IPS-18a (cell line): ENCODE data around the gene FAM193A.
"Not testable (repeated sequence)": the region's sequence is repeated elsewhere in the genome, so short reads cannot be mapped to it uniquely, and the experiment has no call there.

Source experiments
- H3K27ac ChIP-seq: one replicate; pipeline ENCODE4 v1.5.1; 2013; ENCODE audit warnings: low read length
- H3K27me3 ChIP-seq: one replicate; pipeline ENCODE4 v1.6.1; 2013; ENCODE audit warnings: mild to moderate bottlenecking, low read length; ENCODE audit not compliant: control insufficient read depth, insufficient read depth
- H3K36me3 ChIP-seq: one replicate; pipeline ENCODE4 v1.6.1; 2013; ENCODE audit warnings: low read depth, low read length; ENCODE audit not compliant: control insufficient read depth
- H3K4me1 ChIP-seq: one replicate; pipeline ENCODE4 v1.6.1; 2013; ENCODE audit warnings: low read depth, low read length; ENCODE audit not compliant: control insufficient read depth
- H3K4me3 ChIP-seq: one replicate; pipeline ENCODE4 v1.5.1; 2013; ENCODE audit warnings: low read length
- H3K9ac ChIP-seq: one replicate; pipeline ENCODE4 v1.6.1; 2013; ENCODE audit warnings: mild to moderate bottlenecking, low read length, moderate library complexity
- H3K9me3 ChIP-seq: one replicate; pipeline ENCODE4 v1.6.1; 2013; ENCODE audit warnings: low read depth, low read length; ENCODE audit not compliant: control insufficient read depth

Gene FAM193A

GRCh38 chr4:2583092-2583491 lies 46.6 kb downstream of the FAM193A start:
- H3K4me1 ChIP-seq, result peaks cover 8% of the 10 kb centered on the region
- no peak overlapping the region for H3K9ac ChIP-seq
- H3K27ac ChIP-seq, result no peak overlapping the region
- H3K36me3 ChIP-seq, result no peaks in the 10 kb centered on the region
- H3K27me3 ChIP-seq, result no peaks in the 10 kb centered on the region
- H3K9me3 ChIP-seq, result peaks cover 4% of the 10 kb centered on the region
- H3K4me3 ChIP-seq, result no peak overlapping the region

- Histone ChIP-seq H3K27me3 (no peaks in the 10 kb centered on the region), H3K4me3 (no peak overlapping the region), H3K9me3 (peaks cover 4% of the 10 kb centered on the region), H3K36me3 (no peaks in the 10 kb centered on the region), H3K9ac (no peak overlapping the region), H3K27ac (no peak overlapping the region), H3K4me1 (peaks cover 8% of the 10 kb centered on the region)
Measured at GRCh38 chr4:2583517-2583916, 47.1 kb downstream of the FAM193A start.

- H3K9me3 ChIP-seq, result no peaks in the 10 kb centered on the region
- no peaks in the 10 kb centered on the region for H3K27me3 ChIP-seq
- H3K9ac ChIP-seq, result no peak overlapping the region
- H3K4me3 ChIP-seq, result no peak overlapping the region
- H3K27ac ChIP-seq, result no peak overlapping the region
- H3K4me1 ChIP-seq, result peaks cover 15% of the 10 kb centered on the region
- no peaks in the 10 kb centered on the region for H3K36me3 ChIP-seq
Measured at GRCh38 chr4:2586502-2586901, 50.1 kb downstream of the FAM193A start.

GRCh38 chr4:2587213-2587823 lies 50.9 kb downstream of the FAM193A start:
- Histone ChIP-seq H3K27ac (no peak overlapping the region), H3K27me3 (no peaks in the 10 kb centered on the region), H3K36me3 (no peaks in the 10 kb centered on the region), H3K4me1 (peaks cover 17% of the 10 kb centered on the region), H3K9ac (no peak overlapping the region), H3K9me3 (no peaks in the 10 kb centered on the region), H3K4me3 (no peak overlapping the region)

GRCh38 chr4:2588259-2588658 lies 51.8 kb downstream of the FAM193A start:
- Histone ChIP-seq H3K4me3 (no peak overlapping the region), H3K9me3 (no peaks in the 10 kb centered on the region), H3K27ac (no peak overlapping the region), H3K4me1 (peaks cover 21% of the 10 kb centered on the region), H3K36me3 (no peaks in the 10 kb centered on the region), H3K9ac (no peak overlapping the region), H3K27me3 (no peaks in the 10 kb centered on the region)

GRCh38 chr4:2591189-2591588 lies 54.7 kb downstream of the FAM193A start:
- Histone ChIP-seq H3K36me3 (no peaks in the 10 kb centered on the region), H3K4me3 (no peak overlapping the region), H3K4me1 (peaks cover 23% of the 10 kb centered on the region), H3K9ac (no peak overlapping the region), H3K27ac (no peak overlapping the region), H3K9me3 (no peaks in the 10 kb centered on the region), H3K27me3 (no peaks in the 10 kb centered on the region)

- not testable (repeated sequence) for H3K9ac ChIP-seq, H3K9me3 ChIP-seq, H3K4me3 ChIP-seq, H3K36me3 ChIP-seq, H3K27ac ChIP-seq, H3K27me3 ChIP-seq
- peaks cover 31% of the 10 kb centered on the region for H3K4me1 ChIP-seq
Measured at GRCh38 chr4:2592014-2592413, 55.6 kb downstream of the FAM193A start.

- no peaks in the 10 kb centered on the region for H3K36me3 ChIP-seq
- H3K9ac ChIP-seq, result no peak overlapping the region
- H3K27ac ChIP-seq, result no peak overlapping the region
- H3K4me1 ChIP-seq, result peaks cover 37% of the 10 kb centered on the region
- no peak overlapping the region for H3K4me3 ChIP-seq
- no peaks in the 10 kb centered on the region for H3K9me3 ChIP-seq
- H3K27me3 ChIP-seq, result no peaks in the 10 kb centered on the region
Measured at GRCh38 chr4:2592572-2592971, 56.1 kb downstream of the FAM193A start.

- peaks cover 40% of the 10 kb centered on the region for H3K4me1 ChIP-seq
Measured at GRCh38 chr4:2593003-2593402, 56.6 kb downstream of the FAM193A start.

GRCh38 chr4:2595436-2595835 lies 59.0 kb downstream of the FAM193A start:
- H3K9me3 ChIP-seq, result no peaks in the 10 kb centered on the region
- H3K27me3 ChIP-seq, result no peaks in the 10 kb centered on the region
- H3K36me3 ChIP-seq, result no peaks in the 10 kb centered on the region
- H3K27ac ChIP-seq, result no peak overlapping the region
- H3K4me1 ChIP-seq, result peaks cover 51% of the 10 kb centered on the region
- no peak overlapping the region for H3K4me3 ChIP-seq
- no peak overlapping the region for H3K9ac ChIP-seq

More at GRCh38 chr4:2593003-2593402, 56.6 kb downstream of the FAM193A start:
- Histone ChIP-seq H3K4me3 (no peak overlapping the region), H3K9ac (no peak overlapping the region), H3K36me3 (no peaks in the 10 kb centered on the region), H3K27ac (peak overlapping the region; percentile 11), H3K9me3 (no peaks in the 10 kb centered on the region), H3K27me3 (no peaks in the 10 kb centered on the region)

- Histone ChIP-seq H3K9me3 (no peaks in the 10 kb centered on the region), H3K4me3 (no peak overlapping the region), H3K9ac (no peak overlapping the region), H3K27ac (no peak overlapping the region), H3K4me1 (peaks cover 49% of the 10 kb centered on the region), H3K36me3 (no peaks in the 10 kb centered on the region), H3K27me3 (no peaks in the 10 kb centered on the region)
Measured at GRCh38 chr4:2595952-2596552, 59.6 kb downstream of the FAM193A start.

GRCh38 chr4:2596611-2597010 lies 60.2 kb downstream of the FAM193A start:
- no peak overlapping the region for H3K9ac ChIP-seq
- H3K4me1 ChIP-seq, result peaks cover 43% of the 10 kb centered on the region
- no peaks in the 10 kb centered on the region for H3K9me3 ChIP-seq
- no peaks in the 10 kb centered on the region for H3K27me3 ChIP-seq
- no peak overlapping the region for H3K27ac ChIP-seq
- H3K36me3 ChIP-seq, result no peaks in the 10 kb centered on the region
- H3K4me3 ChIP-seq, result no peak overlapping the region
